GM19397 (cell line): ENCODE data around the gene NLRC5.
"Not testable (repeated sequence)": the region's sequence is repeated elsewhere in the genome, so short reads cannot be mapped to it uniquely, and the experiment has no call there.

Experiments used
- ATAC-seq: cut with Tn5 transposase; IDR thresholded peaks from one replicate; pipeline ENCODE4 v1.9.1; 2021; ENCODE audit warnings: mild to moderate bottlenecking, moderate library complexity; ENCODE audit not compliant: unreplicated experiment

Gene NLRC5

DNA sequence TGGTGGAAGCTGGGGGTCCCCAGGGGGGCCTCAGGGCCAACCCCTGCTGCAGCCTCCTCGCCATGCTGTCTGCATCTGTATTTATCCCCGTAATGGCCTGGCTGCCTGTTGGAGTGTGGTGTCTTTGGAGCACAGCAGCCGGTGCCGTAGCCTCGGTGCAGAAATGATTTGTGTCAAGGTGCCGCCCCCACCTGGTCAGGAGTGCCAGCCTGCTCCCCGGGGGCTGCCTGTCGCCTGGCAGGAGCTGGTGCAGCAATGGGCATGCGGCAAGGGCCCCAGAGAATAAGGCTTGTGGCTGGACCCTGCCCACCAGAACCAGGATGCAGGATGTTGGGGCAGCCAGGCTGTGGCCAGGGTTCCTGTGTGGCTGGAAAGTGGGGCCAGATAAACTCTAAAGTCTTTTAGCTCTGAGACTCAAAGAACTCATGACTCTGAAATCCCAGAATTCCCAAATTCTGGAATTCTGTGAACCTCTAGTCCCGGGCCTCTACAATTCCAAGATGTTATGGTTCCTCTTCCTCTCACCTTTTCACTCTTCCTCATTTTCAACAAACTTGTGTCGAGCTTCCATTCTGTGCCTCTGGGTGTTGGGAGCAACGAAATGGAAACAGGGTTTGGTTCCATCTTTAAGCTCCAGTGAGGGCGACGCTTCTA, 109.0 kb downstream of the NLRC5 start:
- no peak for ATAC-seq

DNA sequence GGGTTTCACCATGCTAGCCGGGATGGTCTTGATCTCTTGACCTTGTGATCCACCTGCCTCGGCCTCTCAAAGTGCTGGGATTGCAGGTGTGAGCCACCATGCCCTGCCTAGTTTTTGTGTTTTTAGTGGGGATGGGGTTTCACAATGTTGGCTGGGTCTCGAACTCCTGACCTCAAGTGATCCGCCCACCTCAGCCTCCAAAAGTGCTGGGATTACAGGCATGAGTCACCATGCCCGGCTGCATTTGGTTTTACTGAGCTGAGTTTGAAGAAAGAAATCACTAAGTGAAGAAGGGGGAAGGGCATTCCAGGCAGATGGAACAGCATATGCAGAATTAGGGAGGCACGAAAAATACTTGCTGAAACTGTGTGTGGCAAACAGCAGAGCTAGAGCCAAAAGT, 110.6 kb downstream of the NLRC5 start:
- not testable (repeated sequence) for ATAC-seq

DNA sequence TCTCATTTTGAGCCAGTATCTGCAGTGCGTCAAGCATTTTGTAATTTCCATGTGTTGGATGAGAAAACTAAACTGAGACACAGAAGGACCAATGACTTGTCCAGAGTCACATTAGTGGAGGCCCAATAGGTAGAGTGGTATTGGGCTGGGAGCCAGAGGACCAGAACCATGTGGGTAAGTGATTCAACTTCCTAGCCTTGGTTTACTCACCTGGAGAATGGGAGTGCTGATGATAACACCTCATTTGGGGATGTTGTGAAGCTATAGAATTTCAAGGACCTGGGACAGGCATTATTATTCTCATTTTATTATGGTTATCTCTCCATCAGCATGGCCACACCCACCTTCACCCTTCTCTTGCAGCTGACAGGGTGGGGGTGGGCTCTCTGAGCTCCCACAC, 111.1 kb downstream of the NLRC5 start:
- no peak for ATAC-seq

DNA sequence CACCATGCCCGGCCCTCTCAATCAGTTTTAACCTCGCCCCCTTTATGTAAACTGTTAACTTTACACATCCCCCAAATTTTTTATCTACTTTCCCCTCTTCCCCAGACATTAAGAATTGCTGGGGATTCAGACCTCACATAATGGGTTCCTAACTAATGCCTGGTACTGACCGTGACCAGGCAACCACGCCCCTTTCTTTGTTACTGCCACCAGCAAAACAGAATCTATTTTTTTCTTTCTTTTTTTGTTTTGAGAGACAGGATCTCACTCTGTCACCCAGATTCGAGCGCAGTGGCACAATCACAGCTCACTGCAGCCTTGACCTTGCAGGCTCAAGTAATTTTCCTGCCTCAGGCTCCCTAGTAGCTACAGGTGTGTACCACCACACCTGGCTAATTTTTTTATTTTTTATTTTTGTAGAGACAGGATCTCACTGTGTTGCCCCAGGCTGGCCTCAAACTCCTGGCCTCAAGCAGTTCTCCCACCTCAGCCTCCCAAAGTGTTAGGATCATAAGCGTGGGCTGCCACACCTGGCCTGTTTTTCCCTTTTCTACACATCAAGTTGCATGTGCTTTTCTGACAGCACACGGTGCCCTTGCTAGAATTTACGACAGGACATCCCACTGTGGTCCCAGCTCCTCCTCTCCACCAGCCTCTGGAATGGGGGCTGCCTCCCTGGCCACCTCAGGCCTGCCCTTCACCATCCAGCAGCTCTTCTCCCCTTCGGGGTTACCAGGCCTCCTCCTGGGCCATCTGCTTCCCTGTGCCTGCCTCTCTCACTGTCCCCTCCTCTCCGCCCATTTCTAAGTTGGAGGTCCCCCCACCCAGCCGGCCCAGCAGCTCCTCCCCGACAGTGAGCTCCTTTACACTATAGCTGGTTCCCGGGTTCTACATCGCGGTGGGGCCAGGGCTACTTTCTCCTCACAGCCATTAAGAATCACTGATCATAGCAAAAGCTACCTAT, 113.8 kb downstream of the NLRC5 start:
- ATAC-seq, result no peak

DNA sequence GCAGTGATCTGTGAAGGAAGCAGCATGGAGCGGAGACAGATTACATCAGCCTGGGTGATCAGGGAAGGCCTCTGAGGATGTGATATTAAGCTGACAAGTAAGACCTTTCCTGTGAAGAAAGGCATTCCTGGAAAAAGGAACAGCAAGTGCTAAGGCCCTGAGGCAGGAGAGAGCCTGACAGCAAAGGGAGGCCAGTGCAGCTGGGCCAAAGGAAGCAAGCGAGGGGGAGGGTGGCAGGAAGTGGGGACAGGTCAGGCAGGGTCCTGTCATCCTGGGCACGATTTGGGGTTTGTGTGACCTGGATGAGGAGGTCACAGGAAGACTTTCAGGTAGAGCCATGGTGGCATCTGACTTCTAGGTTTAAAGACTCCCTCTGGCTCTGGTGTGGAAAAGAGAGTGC, 115.3 kb downstream of the NLRC5 start:
- no peak for ATAC-seq

DNA sequence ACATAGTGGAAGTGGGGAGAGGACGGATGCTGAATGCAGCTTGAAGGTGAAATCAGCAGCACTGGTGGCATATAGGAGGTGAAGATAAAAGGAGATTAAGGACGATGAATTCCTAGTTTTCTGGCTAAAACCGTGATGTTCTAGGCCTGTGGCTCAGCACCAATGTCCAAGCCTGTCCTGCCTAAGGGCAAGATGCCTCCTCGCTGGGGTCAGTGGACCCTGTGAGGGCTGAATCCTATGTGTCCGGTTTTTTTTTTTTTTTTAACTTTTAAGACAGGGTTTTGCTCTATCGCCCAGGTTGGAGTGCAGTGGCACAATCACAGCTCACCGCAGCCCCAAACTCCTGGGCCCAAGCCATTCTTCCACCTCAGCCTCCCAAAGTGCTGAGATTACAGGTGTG, 115.8 kb downstream of the NLRC5 start:
- ATAC-seq, result no peak

DNA sequence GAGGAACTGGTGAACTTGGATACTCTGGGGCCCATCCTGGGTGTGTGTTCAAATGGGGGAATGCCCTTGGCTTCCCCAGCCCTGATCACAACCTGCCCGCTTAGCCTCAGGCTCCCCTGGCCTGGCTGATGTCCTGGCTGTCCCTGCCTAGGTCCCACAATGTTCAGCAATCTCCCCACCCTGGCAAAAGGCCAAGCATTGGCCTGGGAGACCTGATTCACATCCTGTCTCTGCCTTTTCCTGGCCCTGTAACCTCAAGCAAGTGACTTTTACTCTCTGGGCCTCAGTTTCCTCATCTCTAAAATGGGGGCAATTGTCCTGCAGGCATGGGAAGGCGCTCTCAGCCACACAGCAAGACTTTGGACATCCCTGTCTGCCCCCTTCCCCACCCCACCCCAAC, 117.4 kb downstream of the NLRC5 start:
- ATAC-seq, result no peak

DNA sequence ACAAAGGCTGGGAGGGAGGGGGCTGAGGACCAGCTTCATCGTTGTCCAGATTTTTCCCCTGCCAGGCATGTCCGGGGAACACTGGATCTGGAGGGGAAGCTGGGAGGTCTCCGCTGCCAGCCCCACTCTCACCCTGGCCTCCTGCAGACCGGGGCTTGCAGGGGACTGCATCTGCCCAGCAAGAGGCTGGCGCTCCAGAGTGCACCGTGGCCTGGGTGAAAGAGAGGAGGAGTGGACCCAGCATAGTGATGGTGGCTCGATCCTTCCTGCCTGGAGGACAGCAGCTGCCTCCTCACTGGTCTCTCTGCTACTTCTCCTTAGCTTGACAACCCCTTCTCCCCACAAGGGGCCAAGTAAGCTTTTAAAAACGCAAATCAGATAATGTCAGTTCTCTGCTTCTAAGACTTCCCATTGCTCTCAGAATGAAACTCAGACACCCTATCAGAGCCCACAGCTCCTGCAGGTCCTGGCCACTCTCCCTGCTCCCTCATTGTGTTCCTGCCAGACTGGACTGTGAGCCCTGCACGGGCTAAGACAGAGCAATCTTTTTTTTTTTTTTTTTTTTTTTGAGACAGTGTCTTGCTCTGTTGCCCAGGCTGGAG, 118.1 kb downstream of the NLRC5 start:
- ATAC-seq, result no peak

DNA sequence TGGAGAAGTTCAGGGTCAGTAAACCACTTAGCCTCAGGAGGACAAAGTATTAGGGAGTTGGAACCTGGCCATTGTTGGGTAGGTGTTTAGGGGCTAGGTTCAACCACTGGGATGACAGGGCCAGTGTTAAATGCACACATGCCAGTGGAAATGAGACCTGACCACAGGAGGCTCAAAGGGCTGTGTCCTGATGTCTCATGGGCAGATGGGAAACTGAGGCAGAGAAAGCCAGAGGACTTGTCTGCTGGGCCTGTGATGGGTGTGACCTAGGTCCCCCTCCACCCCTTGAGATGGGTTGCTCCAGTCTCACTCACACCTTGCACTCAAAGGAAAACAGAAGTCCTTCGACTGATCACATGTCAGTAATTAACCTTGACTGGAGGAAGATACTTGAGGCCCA, 119.1 kb downstream of the NLRC5 start:
- ATAC-seq, result no peak

DNA sequence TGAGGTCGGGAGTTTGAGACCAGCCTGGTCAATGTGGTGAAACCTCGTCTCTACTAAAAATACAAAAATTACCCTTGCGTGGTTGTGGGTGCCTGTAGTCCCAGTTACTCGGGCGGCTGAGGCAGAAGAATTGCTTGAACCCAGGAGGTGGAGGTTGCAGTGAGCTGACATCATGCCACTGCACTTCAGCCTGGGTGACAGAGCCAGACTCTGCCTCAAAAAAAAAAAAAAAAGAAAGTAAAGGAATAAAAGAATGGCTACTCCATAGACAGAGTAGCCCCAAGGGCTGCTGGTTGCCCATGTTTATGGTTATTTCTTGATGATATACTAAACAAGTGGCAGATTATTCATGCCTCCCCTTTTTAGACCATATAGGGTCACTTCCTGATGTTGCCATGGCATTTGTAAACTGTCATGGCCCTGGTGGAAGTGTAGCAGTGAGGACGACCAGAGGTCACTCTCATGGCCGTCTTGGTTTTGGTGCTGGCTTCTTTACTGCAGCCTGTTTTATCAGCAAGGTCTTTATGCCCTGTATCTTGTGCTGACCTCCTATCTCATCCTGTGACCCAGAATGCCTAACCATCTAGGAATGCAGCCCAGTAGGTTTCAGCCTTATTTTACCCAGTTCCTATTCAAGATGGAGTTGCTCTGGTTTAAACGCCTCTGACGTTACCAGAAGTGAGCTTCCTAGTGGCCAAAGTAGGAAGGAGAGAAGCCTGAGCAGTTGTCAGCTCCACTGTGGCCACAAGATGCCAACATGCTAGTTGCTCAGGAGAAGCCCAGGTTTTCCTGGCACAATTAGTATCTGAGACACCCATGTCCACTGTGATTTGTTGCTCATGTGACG, 120.1 kb downstream of the NLRC5 start:
- not testable (repeated sequence) for ATAC-seq

DNA sequence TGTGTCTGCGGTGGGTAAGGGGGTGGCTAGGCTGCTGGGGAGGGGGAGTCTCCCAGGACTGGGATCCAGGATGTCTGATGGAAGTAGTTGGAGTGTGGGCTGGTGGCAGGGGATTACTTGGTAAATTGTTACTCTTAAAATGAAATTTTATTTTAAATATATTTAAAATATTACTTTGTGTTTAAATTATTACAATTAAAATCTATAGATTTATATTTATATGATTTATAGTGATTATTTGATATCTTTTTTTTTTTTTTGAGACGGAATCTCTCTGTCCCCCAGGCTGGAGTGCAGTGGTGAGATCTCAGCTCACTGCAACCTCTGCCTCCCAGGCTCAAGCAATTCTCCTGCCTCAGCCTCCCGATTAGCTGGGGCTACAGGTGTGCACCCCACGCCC, 121.6 kb downstream of the NLRC5 start:
- ATAC-seq, result no peak

DNA sequence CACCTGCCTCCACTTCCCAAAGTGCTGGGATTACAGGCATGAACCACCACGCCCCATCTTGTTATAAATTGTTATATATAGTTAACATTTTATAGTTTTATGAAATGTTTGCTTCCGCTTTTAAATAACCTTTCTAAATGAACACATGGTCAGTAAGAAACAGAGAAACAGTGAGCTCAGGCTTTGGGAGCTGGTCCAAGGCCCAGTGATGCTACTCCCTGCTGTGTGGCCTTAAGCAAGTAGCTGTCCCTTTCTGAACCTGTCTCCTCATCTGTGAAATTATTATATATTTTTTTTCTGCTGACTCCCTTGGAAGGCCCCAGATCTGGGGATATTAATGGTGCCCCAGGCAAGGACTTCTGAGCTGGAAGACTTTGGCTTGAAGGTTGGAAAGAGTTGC, 122.1 kb downstream of the NLRC5 start:
- ATAC-seq, result no peak

DNA sequence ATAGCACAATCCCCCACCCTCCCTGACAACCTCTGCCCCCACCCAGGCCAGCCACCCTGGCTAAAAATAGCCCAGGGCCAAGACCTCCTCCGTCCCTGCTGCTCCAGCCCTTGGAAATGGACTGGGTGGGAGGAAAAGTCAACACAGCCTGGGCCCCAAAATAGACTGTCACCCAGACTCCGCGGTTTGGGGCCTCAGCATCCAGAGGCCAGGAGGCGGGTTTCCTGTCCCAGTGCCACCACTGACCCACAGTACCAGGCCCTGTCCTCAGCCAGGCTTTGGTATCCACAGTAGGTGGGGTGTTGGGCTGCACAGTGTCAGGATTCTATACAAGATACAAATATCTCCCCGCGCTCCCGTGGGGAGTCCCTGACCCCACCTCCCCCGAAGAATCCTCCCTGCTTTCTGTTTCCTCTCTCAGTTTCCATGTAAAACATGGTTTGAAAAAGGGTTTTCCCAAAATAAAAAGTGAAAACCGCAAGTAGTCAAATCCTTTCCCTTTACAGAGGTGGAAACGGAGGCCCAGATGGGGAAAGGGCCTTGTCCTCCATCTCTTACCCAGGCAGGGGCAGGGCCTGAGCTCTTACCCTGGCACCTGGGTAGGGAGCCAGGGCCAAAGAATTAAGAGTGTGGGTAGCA, 123.2 kb downstream of the NLRC5 start:
- no peak for ATAC-seq

DNA sequence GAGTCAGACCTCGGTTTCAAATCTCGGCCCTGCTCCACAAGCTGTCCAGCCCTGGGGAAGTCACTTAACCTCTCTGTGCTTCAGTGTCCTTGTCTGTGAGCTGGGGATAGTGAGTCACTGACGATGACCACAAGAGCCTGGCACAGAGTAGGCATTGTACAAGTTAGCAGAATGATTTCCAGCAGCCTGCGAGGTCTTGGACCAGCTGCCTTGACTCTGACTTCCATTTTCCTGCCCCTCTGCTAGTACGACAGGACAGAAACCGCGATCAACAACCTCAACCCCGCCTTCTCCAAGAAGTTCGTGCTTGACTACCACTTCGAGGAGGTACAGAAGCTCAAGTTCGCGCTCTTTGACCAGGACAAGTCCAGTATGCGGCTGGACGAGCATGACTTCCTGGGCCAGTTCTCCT, 123.7 kb downstream of the NLRC5 start:
- no peak for ATAC-seq

DNA sequence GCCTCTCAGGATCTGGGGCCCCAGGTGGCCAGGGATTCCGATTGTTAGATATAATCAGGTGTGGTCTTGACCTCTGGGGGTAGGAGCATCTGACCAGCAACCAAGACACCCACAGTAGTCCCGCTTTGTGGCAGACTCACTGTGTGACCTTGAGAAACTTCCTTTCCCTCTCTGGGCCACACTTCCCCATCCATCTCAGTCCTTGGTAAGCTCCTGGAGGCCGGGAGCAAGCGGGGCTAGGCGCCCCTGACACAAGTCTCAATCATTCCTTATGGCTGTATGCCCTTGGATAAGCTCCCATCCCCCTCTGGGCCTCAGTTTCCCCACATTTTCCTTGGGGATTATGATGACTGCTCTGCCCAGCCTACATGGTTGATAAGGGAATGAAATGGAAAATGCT, 124.3 kb downstream of the NLRC5 start:
- no peak for ATAC-seq

DNA sequence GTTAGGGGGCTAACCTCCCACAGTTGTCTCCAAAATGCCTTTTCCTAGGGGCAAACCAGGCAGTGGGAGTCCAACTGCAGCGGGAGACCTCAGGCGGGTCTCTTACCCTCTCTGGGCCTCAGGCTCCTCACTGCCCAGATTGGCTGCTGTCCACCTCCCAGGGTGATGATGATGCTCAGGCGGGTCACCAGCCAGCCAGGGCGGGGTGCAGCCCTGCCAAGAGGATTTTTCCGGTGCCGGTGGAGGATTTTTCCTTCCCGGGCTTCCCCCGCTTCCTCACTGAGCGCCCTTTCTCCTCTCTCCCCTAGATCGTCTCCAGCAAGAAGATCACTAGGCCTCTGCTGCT, 125.8 kb downstream of the NLRC5 start:
- no peak for ATAC-seq

DNA sequence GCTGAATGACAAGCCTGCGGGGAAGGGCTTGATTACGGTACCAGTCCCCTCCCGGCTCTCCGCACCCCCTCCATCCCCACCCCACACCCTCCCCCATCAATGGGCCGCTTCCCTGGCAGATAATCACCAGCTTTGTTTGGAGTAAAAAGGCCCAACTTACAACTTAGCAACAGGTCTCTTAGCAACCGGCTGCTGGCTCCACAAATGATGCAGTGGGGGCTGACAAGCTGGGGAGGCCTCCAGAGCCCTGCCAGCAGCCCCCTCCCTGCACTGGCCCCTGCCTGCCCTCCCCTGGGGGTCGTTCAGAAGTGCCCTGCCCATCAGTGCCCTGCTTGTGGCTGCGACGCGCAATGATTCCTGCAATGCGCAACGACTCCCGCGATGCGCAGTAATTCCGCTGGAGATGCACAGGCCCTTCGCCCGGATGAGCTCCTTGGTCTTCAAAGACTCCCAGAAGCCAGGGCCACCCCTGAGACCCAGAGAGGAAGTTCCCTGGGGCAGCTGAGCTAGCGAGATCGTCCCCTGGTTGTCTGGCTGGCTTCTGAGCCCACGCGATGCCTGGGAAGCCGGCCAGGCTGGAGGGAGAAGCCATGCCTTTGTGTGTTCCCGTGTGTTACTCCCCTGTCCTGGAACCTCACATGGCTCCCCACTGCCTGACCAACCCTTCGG, 126.3 kb downstream of the NLRC5 start:
- no peak for ATAC-seq

DNA sequence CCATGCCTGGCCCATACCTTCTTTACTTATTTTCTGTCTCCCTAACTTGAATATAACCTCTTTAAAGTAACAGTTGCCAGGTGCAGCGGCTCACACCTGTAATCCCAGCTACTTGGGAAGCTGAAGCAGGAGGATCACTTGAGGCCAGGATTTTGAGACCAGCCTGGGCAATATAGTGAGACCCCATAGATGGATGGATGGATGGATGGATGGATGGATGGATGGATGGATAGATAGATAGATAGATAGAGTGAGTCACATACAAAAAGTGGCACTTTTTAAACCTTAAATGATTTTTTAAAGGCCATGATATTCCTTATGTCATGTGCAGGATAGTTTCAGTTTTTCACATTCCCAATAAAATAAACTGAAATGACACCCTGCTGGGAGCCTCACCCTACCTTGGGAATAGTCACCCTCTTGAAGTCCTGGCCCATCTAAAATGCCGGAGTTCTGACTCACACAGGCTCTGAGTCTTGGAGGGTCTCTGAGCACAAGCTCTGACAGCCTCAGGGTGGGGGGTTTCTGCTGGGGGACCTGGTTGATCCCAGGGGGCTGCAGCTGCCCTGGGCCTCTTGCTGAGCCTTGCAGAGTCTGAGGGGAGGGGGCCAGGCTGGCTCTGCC, 129.2 kb downstream of the NLRC5 start:
- ATAC-seq, result no peak

DNA sequence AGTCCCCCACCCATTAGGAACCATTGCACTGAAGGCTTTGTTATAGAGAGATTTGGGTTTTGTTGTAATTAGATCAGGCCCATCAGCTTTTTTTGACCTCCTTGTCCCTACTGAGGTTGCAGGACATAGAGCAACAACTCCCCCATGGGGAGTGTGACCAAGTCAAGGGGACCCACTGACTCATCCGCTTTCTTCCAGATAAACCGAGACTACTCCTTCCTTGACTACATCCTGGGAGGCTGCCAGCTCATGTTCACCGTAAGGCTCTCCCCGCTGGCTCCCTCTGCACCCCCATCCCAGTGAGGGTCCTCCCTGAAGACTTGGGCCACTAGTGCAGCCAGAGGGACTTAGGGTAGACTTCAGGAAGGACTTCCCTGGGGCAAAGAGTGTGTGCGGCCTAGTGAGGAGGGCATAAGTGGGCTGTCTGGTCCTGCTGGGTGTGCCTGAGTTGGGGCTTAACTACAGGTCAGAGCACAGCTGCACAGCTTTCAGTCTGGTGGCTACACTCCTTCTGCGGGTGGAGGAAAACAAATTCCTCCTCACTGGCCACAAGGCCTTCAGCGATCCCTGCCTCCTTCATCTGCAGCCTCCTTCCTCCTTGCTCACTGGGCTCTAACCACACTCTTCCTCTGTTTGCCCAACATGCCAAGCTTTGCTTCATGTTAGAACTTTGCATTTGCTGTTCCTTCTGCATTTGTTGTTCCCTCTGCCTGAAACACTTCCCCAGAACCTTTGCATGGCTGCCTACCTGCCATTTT, 134.0 kb downstream of the NLRC5 start:
- no peak for ATAC-seq
